ENCODE measurements around the gene SMC5.

SMC5 gene

DNA sequence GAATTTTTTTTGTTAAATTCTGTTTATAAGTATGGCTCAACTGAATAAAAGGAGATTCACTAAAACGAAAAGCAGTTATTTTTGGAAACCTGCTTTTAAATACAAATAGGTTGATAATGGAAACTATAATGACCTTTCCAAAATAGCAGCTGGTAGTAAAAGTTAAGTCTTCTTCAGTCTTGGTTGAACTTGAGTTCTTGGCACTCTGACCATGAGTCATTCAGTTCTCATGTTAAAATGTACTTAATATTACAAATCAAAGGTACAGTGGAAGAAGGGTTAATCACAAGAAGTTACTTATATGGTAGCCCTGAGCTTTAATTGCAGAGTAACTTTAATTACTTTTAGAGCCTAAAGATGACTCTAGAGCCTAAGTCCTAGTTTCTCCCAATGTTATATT, 93.6 kb downstream of the SMC5 start:
- Histone ChIP-seq H3K27ac (ENCODE audit: low read length) (no peak overlapping the region), H3K4me1 (ENCODE audit: control insufficient read depth, insufficient read depth, low read length) (no peaks in the 10 kb centered on the region), H3K9me3 (ENCODE audit: control insufficient read depth, insufficient read depth, low read length) (no peaks in the 10 kb centered on the region), H3K27me3 (ENCODE audit: control insufficient read depth, insufficient read depth, low read length) (no peaks in the 10 kb centered on the region), H3K36me3 (ENCODE audit: control insufficient read depth, insufficient read depth, low read length) (no peaks in the 10 kb centered on the region), H3K4me3 (ENCODE audit: low read length) (no peak overlapping the region)
- no peak for DNase-seq (ENCODE audit: low read depth, low spot score)
- no CpG with 5 or more reads among the region's 1 CpG for WGBS (ENCODE audit: insufficient coverage, insufficient read length)

- H3K27me3 ChIP-seq (ENCODE audit: control insufficient read depth, insufficient read depth, low read length), result no peaks in the 10 kb centered on the region
- no peaks in the 10 kb centered on the region for H3K9me3 ChIP-seq (ENCODE audit: control insufficient read depth, insufficient read depth, low read length)
- no peak for DNase-seq (ENCODE audit: low read depth, low spot score)
- no peaks in the 10 kb centered on the region for H3K36me3 ChIP-seq (ENCODE audit: control insufficient read depth, insufficient read depth, low read length)
- H3K4me3 ChIP-seq (ENCODE audit: low read length), result no peak overlapping the region
- no peak overlapping the region for H3K27ac ChIP-seq (ENCODE audit: low read length)
- no peaks in the 10 kb centered on the region for H3K4me1 ChIP-seq (ENCODE audit: control insufficient read depth, insufficient read depth, low read length)
Measured at GRCh38 chr9:70352802-70353201, 94.0 kb downstream of the SMC5 start.

DNA sequence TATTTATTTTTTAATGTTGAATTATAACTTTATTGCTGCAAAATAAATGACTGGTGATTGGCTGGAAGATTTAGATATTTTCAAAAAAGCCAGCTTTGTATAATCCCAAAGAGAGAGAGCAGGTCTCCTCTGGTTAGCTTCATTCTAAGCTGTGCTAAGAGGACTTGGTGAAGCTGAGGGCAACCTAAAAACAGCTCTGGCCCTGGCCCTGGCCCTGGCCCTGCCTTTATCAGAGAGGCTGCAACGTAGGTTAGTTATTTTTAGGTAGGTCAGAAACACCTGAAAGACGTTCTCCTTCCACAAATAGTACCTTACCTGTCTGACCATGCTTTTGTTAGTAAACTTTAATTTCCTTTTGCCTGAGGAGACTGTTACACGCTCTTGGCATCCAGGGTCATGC, 97.0 kb downstream of the SMC5 start:
- no CpG with 5 or more reads among the region's 3 CpGs for WGBS (ENCODE audit: insufficient coverage, insufficient read length)
- Histone ChIP-seq H3K27ac (ENCODE audit: low read length) (no peak overlapping the region), H3K9me3 (ENCODE audit: control insufficient read depth, insufficient read depth, low read length) (no peaks in the 10 kb centered on the region), H3K36me3 (ENCODE audit: control insufficient read depth, insufficient read depth, low read length) (no peaks in the 10 kb centered on the region), H3K4me3 (ENCODE audit: low read length) (no peak overlapping the region), H3K27me3 (ENCODE audit: control insufficient read depth, insufficient read depth, low read length) (no peaks in the 10 kb centered on the region), H3K4me1 (ENCODE audit: control insufficient read depth, insufficient read depth, low read length) (no peaks in the 10 kb centered on the region)
- no peak for DNase-seq (ENCODE audit: low read depth, low spot score)

DNA sequence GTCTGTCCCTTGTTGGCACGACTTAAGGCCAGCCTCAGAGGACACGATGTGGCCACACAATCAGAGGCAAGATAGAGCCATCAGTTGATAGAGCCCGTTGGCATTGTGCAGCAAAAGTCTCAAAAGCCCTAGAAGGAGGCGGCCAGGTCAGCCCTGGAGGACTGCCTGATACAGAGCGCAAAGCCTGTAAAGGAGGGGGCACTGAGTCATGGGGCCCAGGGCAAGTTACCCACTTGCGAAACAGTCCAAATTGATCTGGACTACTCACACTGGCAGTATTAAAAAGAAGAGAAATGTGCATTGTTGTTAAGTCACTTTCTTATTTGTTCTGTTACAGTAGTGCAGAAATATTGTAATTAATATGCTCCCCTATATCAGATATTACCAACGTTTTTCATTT, 104.2 kb downstream of the SMC5 start:
- no peaks in the 10 kb centered on the region for H3K9me3 ChIP-seq (ENCODE audit: control insufficient read depth, insufficient read depth, low read length)
- no peaks in the 10 kb centered on the region for H3K36me3 ChIP-seq (ENCODE audit: control insufficient read depth, insufficient read depth, low read length)
- no peak overlapping the region for H3K27ac ChIP-seq (ENCODE audit: low read length)
- no peaks in the 10 kb centered on the region for H3K4me1 ChIP-seq (ENCODE audit: control insufficient read depth, insufficient read depth, low read length)
- DNase-seq (ENCODE audit: low read depth, low spot score), result no peak
- no CpG with 5 or more reads among the region's 7 CpGs for WGBS (ENCODE audit: insufficient coverage, insufficient read length)
- no peaks in the 10 kb centered on the region for H3K27me3 ChIP-seq (ENCODE audit: control insufficient read depth, insufficient read depth, low read length)
- H3K4me3 ChIP-seq (ENCODE audit: low read length), result no peak overlapping the region

GRCh38 chr9:70363760-70364159, 105.0 kb downstream of the SMC5 start:
- no peaks in the 10 kb centered on the region for H3K9me3 ChIP-seq (ENCODE audit: control insufficient read depth, insufficient read depth, low read length)
- H3K27ac ChIP-seq (ENCODE audit: low read length), result no peak overlapping the region
- DNase-seq (ENCODE audit: low read depth, low spot score), result no peak
- no peaks in the 10 kb centered on the region for H3K4me1 ChIP-seq (ENCODE audit: control insufficient read depth, insufficient read depth, low read length)
- no peaks in the 10 kb centered on the region for H3K27me3 ChIP-seq (ENCODE audit: control insufficient read depth, insufficient read depth, low read length)
- H3K36me3 ChIP-seq (ENCODE audit: control insufficient read depth, insufficient read depth, low read length), result no peaks in the 10 kb centered on the region
- WGBS (ENCODE audit: insufficient coverage, insufficient read length), result no CpG with 5 or more reads among the region's 7 CpGs
- H3K4me3 ChIP-seq (ENCODE audit: low read length), result no peak overlapping the region

GRCh38 chr9:70367305-70367930, 108.6 kb downstream of the SMC5 start:
- Histone ChIP-seq H3K9me3 (ENCODE audit: control insufficient read depth, insufficient read depth, low read length) (no peaks in the 10 kb centered on the region), H3K4me3 (ENCODE audit: low read length) (no peak overlapping the region), H3K36me3 (ENCODE audit: control insufficient read depth, insufficient read depth, low read length) (no peaks in the 10 kb centered on the region), H3K4me1 (ENCODE audit: control insufficient read depth, insufficient read depth, low read length) (no peaks in the 10 kb centered on the region), H3K27ac (ENCODE audit: low read length) (no peak overlapping the region), H3K27me3 (ENCODE audit: control insufficient read depth, insufficient read depth, low read length) (no peaks in the 10 kb centered on the region)
- WGBS (ENCODE audit: insufficient coverage, insufficient read length), result no CpG with 5 or more reads among the region's 6 CpGs
- no peak for DNase-seq (ENCODE audit: low read depth, low spot score)

GRCh38 chr9:70374962-70375618, 116.3 kb downstream of the SMC5 start:
- Histone ChIP-seq H3K27me3 (ENCODE audit: control insufficient read depth, insufficient read depth, low read length) (no peaks in the 10 kb centered on the region), H3K27ac (ENCODE audit: low read length) (no peak overlapping the region), H3K9me3 (ENCODE audit: control insufficient read depth, insufficient read depth, low read length) (no peaks in the 10 kb centered on the region), H3K4me1 (ENCODE audit: control insufficient read depth, insufficient read depth, low read length) (no peaks in the 10 kb centered on the region), H3K36me3 (ENCODE audit: control insufficient read depth, insufficient read depth, low read length) (no peaks in the 10 kb centered on the region), H3K4me3 (ENCODE audit: low read length) (no peak overlapping the region)
- no peak for DNase-seq (ENCODE audit: low read depth, low spot score)
- WGBS (ENCODE audit: insufficient coverage, insufficient read length), result no CpG with 5 or more reads among the region's 17 CpGs

- no peak overlapping the region for H3K4me3 ChIP-seq (ENCODE audit: low read length)
- DNase-seq (ENCODE audit: low read depth, low spot score), result no peak
- H3K4me1 ChIP-seq (ENCODE audit: control insufficient read depth, insufficient read depth, low read length), result no peaks in the 10 kb centered on the region
- H3K27ac ChIP-seq (ENCODE audit: low read length), result no peak overlapping the region
- H3K27me3 ChIP-seq (ENCODE audit: control insufficient read depth, insufficient read depth, low read length), result no peaks in the 10 kb centered on the region
- no peaks in the 10 kb centered on the region for H3K9me3 ChIP-seq (ENCODE audit: control insufficient read depth, insufficient read depth, low read length)
- H3K36me3 ChIP-seq (ENCODE audit: control insufficient read depth, insufficient read depth, low read length), result no peaks in the 10 kb centered on the region
- WGBS (ENCODE audit: insufficient coverage, insufficient read length), result 100% methylated on average over 2 of the region's 6 CpGs
Measured at GRCh38 chr9:70382046-70382708, 123.4 kb downstream of the SMC5 start.

DNA sequence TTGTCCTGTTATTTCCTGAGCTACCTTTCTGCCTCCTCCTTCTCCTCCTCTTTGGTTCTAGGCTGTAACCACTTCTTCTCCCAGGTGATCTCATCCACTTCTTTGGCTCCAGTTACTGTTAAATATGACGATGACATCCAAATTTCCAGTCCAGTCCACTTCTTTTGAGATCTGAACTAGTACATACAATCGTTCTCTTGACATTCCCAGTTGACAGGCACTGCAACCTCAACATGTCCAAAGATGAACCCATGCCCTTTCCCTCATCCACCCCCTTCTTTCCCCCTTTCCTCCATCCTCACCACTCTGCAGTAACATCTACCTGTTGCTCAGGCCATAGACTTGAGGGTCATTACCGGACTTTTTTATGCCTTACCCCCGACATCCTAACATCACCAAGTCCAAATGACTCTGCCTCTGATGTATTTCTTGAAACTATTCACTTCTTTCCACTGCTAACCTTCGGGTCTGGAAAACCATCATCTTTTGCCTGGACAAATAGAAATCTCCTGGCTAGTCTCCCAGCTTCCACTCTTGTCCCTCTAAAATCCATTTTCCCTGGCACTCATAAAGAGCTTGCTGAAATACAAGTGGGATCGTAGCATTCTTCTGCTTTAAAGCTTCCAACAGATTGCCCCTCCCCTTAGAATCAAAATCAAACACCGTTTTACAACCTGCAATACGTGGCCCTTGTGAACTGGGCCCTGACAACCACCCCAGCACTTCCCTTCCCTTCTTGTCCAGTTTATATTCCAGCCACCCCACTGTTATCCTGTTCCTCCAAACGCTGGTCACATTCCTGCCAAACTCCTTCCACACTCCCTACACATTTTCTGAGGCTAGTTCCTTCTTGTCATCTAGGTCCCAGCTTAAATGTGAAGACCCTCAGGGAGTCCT, 124.2 kb downstream of the SMC5 start:
- Histone ChIP-seq H3K27ac (ENCODE audit: low read length) (no peak overlapping the region), H3K36me3 (ENCODE audit: control insufficient read depth, insufficient read depth, low read length) (no peaks in the 10 kb centered on the region), H3K27me3 (ENCODE audit: control insufficient read depth, insufficient read depth, low read length) (no peaks in the 10 kb centered on the region), H3K4me3 (ENCODE audit: low read length) (no peak overlapping the region), H3K4me1 (ENCODE audit: control insufficient read depth, insufficient read depth, low read length) (no peaks in the 10 kb centered on the region), H3K9me3 (ENCODE audit: control insufficient read depth, insufficient read depth, low read length) (no peaks in the 10 kb centered on the region)
- DNase-seq (ENCODE audit: low read depth, low spot score), result no peak
- WGBS (ENCODE audit: insufficient coverage, insufficient read length), result no CpG with 5 or more reads among the region's 9 CpGs

- Histone ChIP-seq H3K36me3 (ENCODE audit: control insufficient read depth, insufficient read depth, low read length) (no peaks in the 10 kb centered on the region), H3K9me3 (ENCODE audit: control insufficient read depth, insufficient read depth, low read length) (no peaks in the 10 kb centered on the region), H3K4me3 (ENCODE audit: low read length) (no peak overlapping the region), H3K4me1 (ENCODE audit: control insufficient read depth, insufficient read depth, low read length) (no peaks in the 10 kb centered on the region), H3K27me3 (ENCODE audit: control insufficient read depth, insufficient read depth, low read length) (no peaks in the 10 kb centered on the region), H3K27ac (ENCODE audit: low read length) (no peak overlapping the region)
- WGBS (ENCODE audit: insufficient coverage, insufficient read length), result no CpG with 5 or more reads among the region's 3 CpGs
- no peak for DNase-seq (ENCODE audit: low read depth, low spot score)
Measured at GRCh38 chr9:70385426-70385825, 126.6 kb downstream of the SMC5 start.

All from iPS DF 6.9 (cell line).